WERI-Rb-1 (cell line): Measurements from ENCODE around the gene TRDN.
"Not testable (repeated sequence)": the region's sequence is repeated elsewhere in the genome, so short reads cannot be mapped to it uniquely, and the experiment has no call there.

Experiments
- DNase-seq: peaks from one replicate; pipeline ENCODE4 v3.0.0-alpha.2; 2020
- H3K27ac ChIP-seq: fragments of 250-450 bp; sonication (Bioruptor Pico); 2 replicates; pipeline ENCODE4 v1.5.1; 2020; ENCODE audit warnings: mild to moderate bottlenecking, moderate library complexity
- H3K27me3 ChIP-seq: fragments of 250-450 bp; sonication (Bioruptor Pico); 2 replicates; pipeline ENCODE4 v1.5.1; 2021; ENCODE audit warnings: mild to moderate bottlenecking, low read depth, moderate library complexity; ENCODE audit not compliant: insufficient read depth, severe bottlenecking
- H3K36me3 ChIP-seq: fragments of 250-450 bp; sonication (Bioruptor Pico); 2 replicates; pipeline ENCODE4 v1.5.1; 2020; ENCODE audit warnings: mild to moderate bottlenecking, moderate library complexity
- H3K4me3 ChIP-seq: 2 replicates; pipeline ENCODE4 v1.5.1; 2011; ENCODE audit warnings: low read depth, mild to moderate bottlenecking, control low read depth, low read length
- H3K9me3 ChIP-seq: fragments of 250-450 bp; sonication (Bioruptor Pico); 2 replicates; pipeline ENCODE4 v1.5.1; 2021; ENCODE audit warnings: mild to moderate bottlenecking, moderate library complexity; ENCODE audit not compliant: severe bottlenecking
- TF ChIP-seq, protein P1 (sequence below): IDR thresholded peaks from 2 replicates; pipeline ENCODE4 v1.5.1; 2011; ENCODE audit warnings: low read depth, mild to moderate bottlenecking, control low read depth, inconsistent platforms, low read length

Gene TRDN

DNA sequence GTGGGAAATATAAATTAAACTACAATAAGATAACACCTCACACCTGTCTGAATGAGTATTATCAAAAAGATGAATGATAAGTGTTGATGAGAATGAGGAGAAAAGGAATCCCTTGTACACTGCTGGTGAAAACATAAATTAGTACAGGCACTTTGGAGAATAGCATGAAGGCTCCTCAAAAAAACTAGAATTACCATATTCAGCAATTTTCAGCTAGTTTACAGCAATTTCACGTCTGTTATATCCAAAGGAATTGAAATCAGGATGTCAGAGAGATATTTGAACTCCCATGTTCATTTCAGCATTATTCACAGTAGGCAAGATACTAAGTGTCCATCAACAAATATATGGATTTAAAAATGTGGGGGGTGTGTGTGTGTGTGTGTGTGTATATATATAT lies 348.1 kb downstream of the TRDN start:
- no peak overlapping the region for H3K4me3 ChIP-seq
- H3K9me3 ChIP-seq, result no peaks in the 10 kb centered on the region
- TF ChIP-seq, protein P1, sequence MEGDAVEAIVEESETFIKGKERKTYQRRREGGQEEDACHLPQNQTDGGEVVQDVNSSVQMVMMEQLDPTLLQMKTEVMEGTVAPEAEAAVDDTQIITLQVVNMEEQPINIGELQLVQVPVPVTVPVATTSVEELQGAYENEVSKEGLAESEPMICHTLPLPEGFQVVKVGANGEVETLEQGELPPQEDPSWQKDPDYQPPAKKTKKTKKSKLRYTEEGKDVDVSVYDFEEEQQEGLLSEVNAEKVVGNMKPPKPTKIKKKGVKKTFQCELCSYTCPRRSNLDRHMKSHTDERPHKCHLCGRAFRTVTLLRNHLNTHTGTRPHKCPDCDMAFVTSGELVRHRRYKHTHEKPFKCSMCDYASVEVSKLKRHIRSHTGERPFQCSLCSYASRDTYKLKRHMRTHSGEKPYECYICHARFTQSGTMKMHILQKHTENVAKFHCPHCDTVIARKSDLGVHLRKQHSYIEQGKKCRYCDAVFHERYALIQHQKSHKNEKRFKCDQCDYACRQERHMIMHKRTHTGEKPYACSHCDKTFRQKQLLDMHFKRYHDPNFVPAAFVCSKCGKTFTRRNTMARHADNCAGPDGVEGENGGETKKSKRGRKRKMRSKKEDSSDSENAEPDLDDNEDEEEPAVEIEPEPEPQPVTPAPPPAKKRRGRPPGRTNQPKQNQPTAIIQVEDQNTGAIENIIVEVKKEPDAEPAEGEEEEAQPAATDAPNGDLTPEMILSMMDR, result no peak
- DNase-seq, result no peak
- no peaks in the 10 kb centered on the region for H3K27me3 ChIP-seq
- H3K36me3 ChIP-seq, result no peaks in the 10 kb centered on the region
- H3K27ac ChIP-seq, result no peak overlapping the region

DNA sequence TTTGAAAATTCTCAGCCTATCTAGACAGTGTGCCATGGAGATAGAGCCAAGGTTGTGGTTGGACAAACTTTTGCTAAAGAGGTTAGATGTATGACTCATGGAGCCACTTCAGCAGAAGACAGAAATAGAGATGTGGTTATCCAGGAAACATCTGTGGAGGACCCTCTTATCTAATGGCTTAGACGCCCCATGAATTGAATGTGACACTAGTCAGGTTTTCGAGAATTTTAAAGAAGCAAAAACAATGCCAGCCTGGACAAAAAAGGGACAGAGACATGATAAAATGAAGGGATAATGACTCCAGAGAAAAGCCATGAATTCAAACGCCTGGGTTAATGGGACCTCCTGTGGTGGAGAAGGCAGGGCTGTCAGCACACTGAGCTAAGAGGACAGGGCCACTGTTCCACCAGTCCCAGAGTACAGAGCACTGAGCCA lies 360.2 kb downstream of the TRDN start:
- Histone ChIP-seq H3K9me3 (no peaks in the 10 kb centered on the region), H3K4me3 (no peak overlapping the region), H3K27ac (no peak overlapping the region), H3K36me3 (no peaks in the 10 kb centered on the region), H3K27me3 (no peaks in the 10 kb centered on the region)
- no peak for DNase-seq
- TF ChIP-seq, protein P1, result no peak

DNA sequence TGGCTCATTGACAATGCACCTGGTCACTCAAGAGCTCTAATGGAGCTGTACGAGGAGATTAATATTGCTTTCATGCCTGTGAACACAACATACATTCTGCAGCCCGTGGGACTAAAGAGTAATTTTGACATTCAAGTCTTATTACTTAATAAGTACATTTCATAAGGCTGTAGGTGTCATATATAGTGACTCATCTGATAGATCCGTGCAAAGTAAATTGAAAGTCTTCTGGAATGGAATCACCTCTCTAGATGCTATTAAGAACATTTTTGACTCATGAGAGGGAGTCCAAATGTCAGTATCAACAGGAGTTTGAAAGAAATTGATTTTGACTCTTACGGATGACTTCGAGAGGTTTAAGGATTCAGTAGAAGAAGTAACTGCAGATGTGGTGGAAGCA lies 372.8 kb downstream of the TRDN start:
- no peaks in the 10 kb centered on the region for H3K36me3 ChIP-seq
- no peaks in the 10 kb centered on the region for H3K27me3 ChIP-seq

DNA sequence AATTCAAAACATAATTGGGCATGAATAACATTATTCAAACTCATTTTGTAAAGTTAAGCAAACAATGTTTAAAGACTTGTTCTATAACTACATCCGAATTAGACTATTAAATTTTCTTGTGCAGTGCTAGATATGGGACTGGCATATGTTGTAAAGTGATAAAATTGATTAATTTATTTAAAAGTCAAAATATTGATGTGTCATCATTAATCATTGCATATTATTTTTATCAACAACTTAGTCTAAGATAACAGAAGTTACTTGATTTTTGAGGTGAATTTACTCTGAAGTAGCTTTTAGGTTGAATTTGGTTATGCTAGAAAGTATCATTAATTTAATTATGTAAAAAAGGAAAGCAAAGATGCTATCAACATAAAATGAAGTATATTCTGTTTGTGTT lies 396.1 kb downstream of the TRDN start:
- TF ChIP-seq, protein P1, result no peak
- Histone ChIP-seq H3K36me3 (no peaks in the 10 kb centered on the region), H3K9me3 (no peaks in the 10 kb centered on the region), H3K27ac (no peak overlapping the region), H3K27me3 (no peaks in the 10 kb centered on the region), H3K4me3 (no peak overlapping the region)
- DNase-seq, result no peak

More for the DNA sequence above, 372.8 kb downstream of the TRDN start:
- DNase-seq, result no peak
- Histone ChIP-seq H3K9me3 (no peaks in the 10 kb centered on the region), H3K27ac (no peak overlapping the region), H3K4me3 (no peak overlapping the region)
- TF ChIP-seq, protein P1, result no peak

DNA sequence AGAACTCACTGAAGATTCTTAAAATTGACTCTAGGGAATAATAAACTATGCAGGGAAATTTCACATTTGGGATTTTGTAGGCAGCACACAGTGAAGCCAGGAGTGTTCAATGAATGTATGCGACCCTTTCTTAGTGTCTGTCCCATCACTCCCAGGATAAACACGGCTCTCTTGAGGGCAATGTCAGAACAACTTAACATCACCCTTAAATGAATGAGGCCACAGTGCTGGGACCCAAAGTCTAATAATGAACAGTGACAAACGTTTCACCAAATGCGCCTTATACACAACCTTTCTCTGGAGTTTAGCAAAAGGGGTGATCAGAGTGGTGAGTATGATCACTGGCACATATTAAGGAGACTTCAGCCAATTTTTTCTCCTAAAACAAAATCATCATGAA lies 403.4 kb downstream of the TRDN start:
- H3K27ac ChIP-seq, result no peak overlapping the region
- TF ChIP-seq, protein P1, result no peak
- DNase-seq, result no peak
- no peak overlapping the region for H3K4me3 ChIP-seq
- H3K27me3 ChIP-seq, result no peaks in the 10 kb centered on the region
- no peaks in the 10 kb centered on the region for H3K36me3 ChIP-seq
- no peaks in the 10 kb centered on the region for H3K9me3 ChIP-seq

DNA sequence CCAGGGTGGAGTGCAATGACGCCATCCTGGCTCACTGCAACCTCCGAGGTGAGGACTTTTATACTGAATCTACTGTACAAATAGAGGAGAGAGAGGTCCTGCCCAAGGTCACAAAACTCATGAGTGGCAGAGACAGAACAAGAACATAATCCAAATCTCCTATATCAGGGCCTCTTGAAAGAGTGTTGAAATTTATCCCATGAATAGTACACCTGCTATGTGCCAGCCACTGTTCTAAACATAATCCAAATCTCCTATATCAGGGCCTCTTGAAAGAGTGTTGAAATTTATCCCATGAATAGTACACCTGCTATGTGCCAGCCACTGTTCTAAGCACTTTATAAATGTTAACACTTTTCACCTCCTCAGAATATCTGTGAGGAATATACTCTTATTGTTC lies 409.0 kb downstream of the TRDN start:
- not testable (repeated sequence) for H3K4me3 ChIP-seq, H3K27ac ChIP-seq, H3K9me3 ChIP-seq, DNase-seq, H3K36me3 ChIP-seq, H3K27me3 ChIP-seq
